IMR-90 (cell line): ENCODE results near the gene SRSF7. TPM values are rescaled to one million over a fixed set of nuclear protein-coding genes. Genes with fewer than 3 reads are reported as not detected.

ENCODE experiments used
- ATAC-seq: fragments of 200-7000 bp; cut with Tn5 transposase; 2 replicates; pipeline ENCODE4 v1.9.1; 2020; ENCODE audit warnings: low read depth, mild to moderate bottlenecking, moderate library complexity
- BruUV-seq: library from RNA; stranded (reverse); fragments of 400-500 nt; replicated peaks from 2 replicates; lab custom pipeline; 2021; lab: Mats Ljungman, UMichigan
- CTCF ChIA-PET: fragments of 300-600 bp; formaldehyde crosslinking; extraction: SDS; loops from one replicate; lab custom pipeline; 2021; ENCODE audit warnings: antibody characterized with exemption; lab: Yijun Ruan, JAX
- POLR2A ChIA-PET: fragments of 300-600 bp; sonication (Branson Sonifier 250); formaldehyde crosslinking; loops from one replicate; lab custom pipeline; 2022; ENCODE audit warnings: antibody characterized with exemption; ENCODE audit not compliant: unreplicated experiment; lab: Charles Lee
- DNase-seq: peaks from one replicate; pipeline ENCODE4 v3.0.0; 2013
- H2AFZ ChIP-seq: replicated peaks from 2 replicates; pipeline ENCODE3; 2013; ENCODE audit warnings: low read length, mild to moderate bottlenecking; ENCODE audit not compliant: poor library complexity
- H2AK5ac ChIP-seq: 2 replicates; pipeline ENCODE4 v1.6.1; 2013; ENCODE audit warnings: low read depth, low read length, inconsistent platforms
- H2AK9ac ChIP-seq: replicated peaks from 2 replicates; pipeline ENCODE3; 2013; ENCODE audit warnings: mild to moderate bottlenecking, low read depth, low read length, moderate library complexity; ENCODE audit not compliant: poor library complexity
- H2BK120ac ChIP-seq: 2 replicates; pipeline ENCODE4 v1.6.1; 2013; ENCODE audit warnings: low read depth, low read length, inconsistent platforms
- H2BK15ac ChIP-seq: 3 replicates; pipeline ENCODE4 v1.6.1; 2013; ENCODE audit warnings: low read depth, low read length, inconsistent platforms
- H2BK20ac ChIP-seq: 2 replicates; pipeline ENCODE4 v1.6.1; 2013; ENCODE audit warnings: low read depth, mild to moderate bottlenecking, inconsistent platforms, low read length, moderate library complexity
- H2BK5ac ChIP-seq: 2 replicates; pipeline ENCODE4 v1.6.1; 2013; ENCODE audit warnings: mild to moderate bottlenecking, low read depth, low read length, inconsistent platforms; ENCODE audit not compliant: poor library complexity, severe bottlenecking
- H3K14ac ChIP-seq: replicated peaks from 2 replicates; pipeline ENCODE4 v1.6.1; 2013; ENCODE audit warnings: low read depth, low read length, inconsistent platforms
- H3K18ac ChIP-seq: 2 replicates; pipeline ENCODE4 v1.6.1; 2013; ENCODE audit warnings: low read depth, low read length, control low read depth
- H3K23ac ChIP-seq: 2 replicates; pipeline ENCODE4 v1.6.1; 2013; ENCODE audit warnings: low read depth, low read length, inconsistent platforms
- H3K27ac ChIP-seq: 2 replicates; pipeline ENCODE4 v1.5.1; 2013; ENCODE audit warnings: mild to moderate bottlenecking, control low read depth, low read length; ENCODE audit not compliant: insufficient read depth
- H3K27me3 ChIP-seq: 2 replicates; pipeline ENCODE4 v1.6.1; 2013; ENCODE audit warnings: low read length; ENCODE audit not compliant: control insufficient read depth, insufficient read depth
- H3K36me3 ChIP-seq: 2 replicates; pipeline ENCODE4 v1.6.1; 2013; ENCODE audit warnings: low read length, mixed read lengths; ENCODE audit not compliant: control insufficient read depth, insufficient read depth
- H3K4ac ChIP-seq: 2 replicates; pipeline ENCODE4 v1.6.1; 2013; ENCODE audit warnings: low read depth, low read length, inconsistent platforms
- H3K4me1 ChIP-seq: 2 replicates; pipeline ENCODE4 v1.6.1; 2013; ENCODE audit warnings: low read length, mixed read lengths; ENCODE audit not compliant: control insufficient read depth, insufficient read depth
- H3K4me2 ChIP-seq: 2 replicates; pipeline ENCODE4 v1.6.1; 2013; ENCODE audit warnings: low read depth, mild to moderate bottlenecking, control low read depth, low read length, moderate library complexity
- H3K4me3 ChIP-seq: 2 replicates; pipeline ENCODE4 v1.5.1; 2013; ENCODE audit warnings: low read depth, mild to moderate bottlenecking, control low read depth, low read length, moderate library complexity; ENCODE audit not compliant: insufficient read depth
- H3K56ac ChIP-seq: 2 replicates; pipeline ENCODE4 v1.6.1; 2013; ENCODE audit warnings: low read length, inconsistent platforms; ENCODE audit not compliant: insufficient read depth; ENCODE audit errors: extremely low read depth
- H3K79me1 ChIP-seq, 2 experiments: 2 replicates each; pipeline ENCODE4 v1.6.1; 2013; ENCODE audit warnings: low read length in 2 of 2, inconsistent platforms in 1 of 2, low read depth in 1 of 2
- H3K9ac ChIP-seq: 2 replicates; pipeline ENCODE4 v1.6.1; 2013; ENCODE audit warnings: low read depth, low read length, control low read depth
- H3K9me1 ChIP-seq: 2 replicates; pipeline ENCODE4 v1.6.1; 2013; ENCODE audit warnings: low read length, inconsistent platforms; ENCODE audit not compliant: insufficient read depth
- H3K9me3 ChIP-seq: 2 replicates; pipeline ENCODE4 v1.6.1; 2013; ENCODE audit warnings: low read length; ENCODE audit not compliant: control insufficient read depth, insufficient read depth
- H4K20me1 ChIP-seq: 2 replicates; pipeline ENCODE4 v1.6.1; 2013; ENCODE audit warnings: low read length, inconsistent platforms; ENCODE audit not compliant: insufficient read depth
- H4K5ac ChIP-seq: 2 replicates; pipeline ENCODE4 v1.6.1; 2013; ENCODE audit warnings: mild to moderate bottlenecking, low read depth, low read length, control low read depth
- H4K8ac ChIP-seq, 2 experiments: 2 replicates each; pipeline ENCODE4 v1.6.1; 2013; ENCODE audit warnings: low read depth in 2 of 2, low read length in 2 of 2, control low read depth in 1 of 2, inconsistent platforms in 1 of 2
- H4K91ac ChIP-seq: 2 replicates; pipeline ENCODE4 v1.6.1; 2013; ENCODE audit warnings: low read depth, low read length, inconsistent platforms; ENCODE audit not compliant: insufficient read depth
- BHLHE40 ChIP-seq: fragments of 150-350 bp; IDR thresholded peaks from 2 replicates; pipeline ENCODE4 v1.6.1; 2016; ENCODE audit warnings: mild to moderate bottlenecking, low read depth, low read length
- CEBPB ChIP-seq: IDR thresholded peaks from 2 replicates; pipeline ENCODE4 v1.6.1; 2012; ENCODE audit warnings: low read depth, low read length, improper control_type of control experiment
- CTCF ChIP-seq: conservative IDR thresholded peaks from 2 replicates; pipeline ENCODE4 v1.5.1; 2012; ENCODE audit warnings: mild to moderate bottlenecking, low read depth, low read length, improper control_type of control experiment
- ELK1 ChIP-seq: fragments of 150-350 bp; IDR thresholded peaks from 2 replicates; pipeline ENCODE4 v1.6.1; 2016; ENCODE audit warnings: low read depth, mild to moderate bottlenecking, low read length, moderate library complexity, borderline replicate concordance
- FOS ChIP-seq: fragments of 150-350 bp; IDR thresholded peaks from 2 replicates; pipeline ENCODE4 v1.6.1; 2016; ENCODE audit warnings: low read depth, low read length
- MAZ ChIP-seq: IDR thresholded peaks from 2 replicates; pipeline ENCODE4 v1.6.1; 2012; ENCODE audit warnings: low read depth, mild to moderate bottlenecking, low read length, improper control_type of control experiment, moderate library complexity, borderline replicate concordance
- MXI1 ChIP-seq: IDR thresholded peaks from 2 replicates; pipeline ENCODE4 v1.6.1; 2012; ENCODE audit warnings: low read depth, mild to moderate bottlenecking, low read length, moderate library complexity, borderline replicate concordance
- NFE2L2 ChIP-seq: fragments of 150-350 bp; IDR thresholded peaks from 2 replicates; pipeline ENCODE4 v1.6.1; 2016; ENCODE audit warnings: low read depth, mild to moderate bottlenecking, low read length
- POLR2A ChIP-seq: IDR thresholded peaks from 2 replicates; pipeline ENCODE4 v1.6.1; 2012; ENCODE audit warnings: mild to moderate bottlenecking, low read depth, low read length
- RCOR1 ChIP-seq: IDR thresholded peaks from 2 replicates; pipeline ENCODE4 v1.6.1; 2012; ENCODE audit warnings: mild to moderate bottlenecking, low read length, improper control_type of control experiment; ENCODE audit not compliant: insufficient replicate concordance
- RFX5 ChIP-seq: IDR thresholded peaks from 2 replicates; pipeline ENCODE4 v1.8.0; 2012; ENCODE audit warnings: low read depth, mild to moderate bottlenecking, low read length, moderate library complexity
- SMC3 ChIP-seq: fragments of 150-350 bp; IDR thresholded peaks from 2 replicates; pipeline ENCODE4 v1.6.1; 2016; ENCODE audit warnings: low read depth, mild to moderate bottlenecking, antibody characterized with exemption, low read length, moderate library complexity
- WGBS, 2 experiments: methylation state at CpG; one replicate each; pipeline versions ENCODE4 v1.1.5 to v1.1.7; 2013; ENCODE audit warnings: missing lambda C conversion rate in 2 of 2; ENCODE audit not compliant: insufficient read length in 1 of 2; ENCODE audit errors: extremely low coverage in 2 of 2; 5-methylcytosine and 5-hydroxymethylcytosine counted together
- dilution Hi-C: fragments of 300-500 bp; cut with HindIII; formaldehyde crosslinking; loops from one replicate; pipeline ENCODE4 v1.14.3; 2018; ENCODE audit warnings: low sequenced_read_pairs; ENCODE audit not compliant: unreplicated experiment
- in situ Hi-C: fragments of 300-500 bp; cut with MboI; formaldehyde crosslinking; loops from 3 replicates; pipeline ENCODE4 v1.14.3; 2019; ENCODE audit warnings: low sequenced_read_pairs, inconsistent platforms, mixed read lengths
- intact Hi-C: fragments of 100-400 bp; cut with micrococcal nuclease; formaldehyde crosslinking; loops from 2 replicates; pipeline ENCODE4 v1.10.0; 2022
- polyA plus RNA-seq, 3 experiments: library from polyadenylated mRNA; depleted of rRNA; stranded (reverse); fragments of >200 nt; gene quantifications; 2 replicates each; pipeline ENCODE4 v1.2.3, GENCODE V29; 2012; ENCODE audit warnings: low replicate concordance in 1 of 3
- total RNA-seq: library from RNA; depleted of rRNA; stranded (reverse); fragments of >200 nt; gene quantifications from 2 replicates; pipeline ENCODE4 v1.2.3, GENCODE V29; 2012

Gene SRSF7
- total and polyA plus RNA-seq, 2 of the 4 experiments (the other 2 are of a cell fraction) = 148 to 191 TPM

GRCh38 chr2:38744399-38744780 lies 6.8 kb downstream of the SRSF7 start:
- no TSS peak for BruUV-seq
- Histone ChIP-seq H3K18ac (no peak overlapping the region), H2BK120ac (no peak overlapping the region), H3K4me1 (no peaks in the 10 kb centered on the region; the same call in none of the 2 replicates), H3K4me2 (no peak overlapping the region), H3K9me3 (no peaks in the 10 kb centered on the region), H3K9ac (no peak overlapping the region), H3K56ac (no peak overlapping the region), H3K79me1 (peaks cover 26 to 52% of the 10 kb centered on the region in 2 experiments), H2BK5ac (no peak overlapping the region), H3K27ac (no peak overlapping the region), H4K8ac (no peak overlapping the region), H3K27me3 (no peaks in the 10 kb centered on the region), H2BK20ac (no peak overlapping the region), H3K9me1 (no peaks in the 10 kb centered on the region), H3K23ac (peak overlapping the region; percentile 3; the same call in 1 of the 2 replicates), H2AK9ac (no peak overlapping the region), H3K14ac (no peak overlapping the region), H4K91ac (no peak overlapping the region), H2BK15ac (no peak overlapping the region), H4K5ac (no peak overlapping the region), H3K4me3 (no peak overlapping the region), H3K36me3 (peaks cover 45% of the 10 kb centered on the region), H2AFZ (no peak overlapping the region), H4K20me1 (peaks cover 66% of the 10 kb centered on the region), H3K4ac (no peak overlapping the region), H2AK5ac (no peak overlapping the region)
- no peak for TF ChIP-seq ELK1
- no peak for TF ChIP-seq MAZ
- no peak for TF ChIP-seq CTCF
- no peak for TF ChIP-seq CEBPB
- TF ChIP-seq MXI1 = no peak
- no peak for TF ChIP-seq BHLHE40
- no peak for TF ChIP-seq NFE2L2
- TF ChIP-seq RFX5 = no peak
- no peak for TF ChIP-seq POLR2A
- no peak for TF ChIP-seq FOS
- TF ChIP-seq RCOR1 = no peak
- no peak for TF ChIP-seq SMC3
- no peak for ATAC-seq
- intact Hi-C loops (loop anchor here (5.0 kb wide), 1 partner anchor 162 kb away; no protein-coding TSS in a partner anchor), in situ Hi-C loops (no loop called here), dilution Hi-C loops (loop anchor here (25.0 kb wide), 1 partner anchor 182 kb away; no protein-coding TSS in a partner anchor)
- ChIA-PET POLR2A (interaction anchor here (0.6 to 0.7 kb wide), 3 partner anchors 19 to 1535 kb away, joined by 3 to 4 read pairs (median 3); no protein-coding TSS in a partner anchor), CTCF (interaction anchor here (0.7 to 1.9 kb wide), 3 partner anchors 19 to 1434 kb away, joined by 3 to 5 read pairs (median 4); no protein-coding TSS in a partner anchor)
- WGBS, 2 experiments = no CpG with 5 or more reads among the region's 2 CpGs
- no peak for DNase-seq
